HG02571 (cell line): Measurements from ENCODE around the gene JSRP1.

Experiments
- ATAC-seq: cut with Tn5 transposase; IDR thresholded peaks from one replicate; pipeline ENCODE4 v1.9.1; 2021; ENCODE audit warnings: mild to moderate bottlenecking, moderate library complexity; ENCODE audit not compliant: unreplicated experiment

JSRP1 gene

DNA sequence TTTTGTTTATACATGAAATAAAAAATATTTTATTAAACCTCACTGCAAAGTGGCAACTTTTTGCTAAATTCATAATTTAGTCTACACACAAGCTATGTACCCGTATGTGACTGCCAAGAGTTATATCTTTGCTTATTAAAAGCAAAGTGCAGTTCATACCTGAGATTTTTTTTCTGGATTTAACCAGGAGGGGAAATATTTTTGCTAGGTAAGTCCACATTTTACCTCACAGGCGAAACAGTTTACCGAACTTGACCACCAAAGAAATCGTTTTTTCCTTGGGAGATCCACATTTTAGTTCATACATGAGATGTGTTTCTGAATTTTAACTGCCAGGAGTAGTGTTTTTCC lies 12.2 kb upstream of the JSRP1 start:
- no peak for ATAC-seq

DNA sequence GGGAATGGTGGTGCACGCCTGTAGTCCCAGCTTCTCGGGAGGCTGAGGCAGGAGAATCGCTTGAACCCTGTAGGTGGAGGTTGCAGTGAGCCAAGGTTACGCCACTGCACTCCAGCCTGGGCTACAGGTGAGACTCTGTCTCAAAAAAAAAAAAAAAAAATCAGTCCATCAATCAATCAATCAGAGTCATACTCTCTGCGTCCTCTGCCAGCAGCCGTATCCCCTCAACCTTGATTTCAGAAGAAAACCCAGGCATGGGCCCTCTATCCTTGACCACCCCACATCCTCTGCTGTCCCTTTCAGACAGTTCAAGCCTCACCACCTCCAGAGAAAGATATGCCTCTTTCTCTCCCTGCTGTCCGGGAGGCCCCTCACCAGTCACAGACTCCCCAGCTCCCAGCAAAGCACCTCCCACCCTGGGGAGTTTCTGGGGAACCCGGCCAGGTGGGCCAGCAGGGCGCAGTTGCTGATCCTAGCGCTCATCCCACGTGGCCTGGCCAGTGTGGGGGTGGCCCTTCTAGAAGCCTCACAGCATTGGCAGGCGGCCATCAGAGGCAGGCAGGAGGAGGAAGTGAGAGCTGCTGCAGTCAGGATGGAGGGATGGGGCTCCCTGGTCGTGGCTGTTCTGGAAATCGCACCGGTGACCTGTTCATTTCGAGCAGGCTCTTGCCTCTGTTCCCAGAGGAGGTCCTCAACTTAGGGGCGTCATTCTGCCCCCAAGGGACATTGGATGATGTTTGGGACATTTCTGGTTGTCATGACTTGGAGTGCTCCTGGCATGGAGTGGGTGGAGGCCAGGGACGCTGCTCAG lies 10.2 kb upstream of the JSRP1 start:
- no peak for ATAC-seq

DNA sequence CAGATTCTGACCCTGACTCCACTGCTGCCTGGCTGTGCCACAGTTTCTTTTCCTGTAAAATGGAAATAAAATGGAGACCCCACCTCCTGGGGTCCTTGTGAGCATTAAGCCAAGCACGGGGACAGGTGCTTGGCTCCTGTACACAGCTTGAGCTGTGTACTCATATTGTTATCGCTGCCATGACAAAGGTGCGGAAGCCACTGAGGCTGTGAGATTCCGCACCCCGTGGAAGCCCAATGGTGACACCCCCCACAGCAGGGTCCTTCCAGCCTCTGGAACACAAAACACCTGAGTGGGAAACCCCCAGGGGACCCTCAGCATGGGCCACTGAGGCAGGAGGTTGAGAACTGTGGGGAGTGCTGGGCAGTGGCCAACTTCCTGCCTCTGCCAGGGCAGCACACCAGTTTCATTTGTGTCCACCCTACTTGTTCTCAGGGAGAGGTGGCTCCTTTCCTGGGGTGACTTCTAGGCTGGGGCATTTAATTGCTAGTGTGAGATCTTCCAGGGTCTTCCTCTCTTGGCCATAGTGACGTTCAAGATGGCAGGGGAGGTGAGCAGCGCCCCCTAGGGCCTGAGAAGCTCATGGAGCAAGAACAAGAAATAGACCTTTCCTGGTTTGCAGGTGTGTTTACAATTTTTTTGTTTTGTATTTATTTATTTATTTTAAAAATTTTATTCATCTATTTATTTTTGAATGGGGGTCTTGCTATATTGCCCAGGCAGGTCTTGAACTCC lies 5.4 kb upstream of the JSRP1 start:
- ATAC-seq = no peak

DNA sequence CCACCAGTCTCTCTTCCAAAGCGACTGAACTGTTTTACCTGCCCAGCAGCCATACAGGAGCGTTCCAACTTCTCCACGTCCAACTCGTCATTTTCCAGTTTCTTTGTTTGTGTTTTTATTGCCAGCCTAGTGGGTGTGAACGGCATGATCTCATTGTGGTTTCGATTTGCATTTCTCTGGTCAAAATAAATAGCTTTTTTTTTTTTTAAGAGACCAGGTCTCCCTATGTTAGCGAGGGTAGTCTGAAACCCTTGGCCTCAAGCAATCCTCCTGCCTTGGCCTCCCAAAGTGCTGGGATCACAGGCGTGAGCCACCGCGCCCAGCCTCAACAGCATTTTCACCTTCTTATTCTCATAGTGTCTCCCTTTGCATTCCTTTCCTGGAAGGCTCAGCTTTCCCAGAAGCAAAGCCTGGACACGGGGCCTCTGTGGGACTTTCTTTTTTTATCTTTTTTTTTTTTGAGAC lies 4.2 kb upstream of the JSRP1 start:
- ATAC-seq = no peak

DNA sequence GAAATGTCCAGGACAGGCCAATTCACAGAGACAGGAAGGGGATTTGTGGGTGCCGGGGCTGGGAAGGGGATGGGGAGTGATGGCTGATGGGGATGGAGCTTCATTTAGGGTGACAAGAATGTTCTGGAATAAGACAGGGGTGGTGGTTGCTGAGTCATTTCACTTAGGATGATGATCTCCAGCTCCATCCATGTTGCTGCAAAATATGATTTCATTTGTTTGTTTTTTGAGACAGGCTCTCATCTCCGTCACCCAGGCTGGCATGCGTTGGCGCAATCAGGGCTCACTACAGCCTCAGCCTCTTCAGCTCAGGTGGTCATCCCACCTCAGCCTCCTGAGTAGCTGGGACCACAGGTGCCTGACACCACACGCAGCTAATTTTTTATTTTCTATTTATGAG lies 3.1 kb upstream of the JSRP1 start:
- ATAC-seq = no peak

DNA sequence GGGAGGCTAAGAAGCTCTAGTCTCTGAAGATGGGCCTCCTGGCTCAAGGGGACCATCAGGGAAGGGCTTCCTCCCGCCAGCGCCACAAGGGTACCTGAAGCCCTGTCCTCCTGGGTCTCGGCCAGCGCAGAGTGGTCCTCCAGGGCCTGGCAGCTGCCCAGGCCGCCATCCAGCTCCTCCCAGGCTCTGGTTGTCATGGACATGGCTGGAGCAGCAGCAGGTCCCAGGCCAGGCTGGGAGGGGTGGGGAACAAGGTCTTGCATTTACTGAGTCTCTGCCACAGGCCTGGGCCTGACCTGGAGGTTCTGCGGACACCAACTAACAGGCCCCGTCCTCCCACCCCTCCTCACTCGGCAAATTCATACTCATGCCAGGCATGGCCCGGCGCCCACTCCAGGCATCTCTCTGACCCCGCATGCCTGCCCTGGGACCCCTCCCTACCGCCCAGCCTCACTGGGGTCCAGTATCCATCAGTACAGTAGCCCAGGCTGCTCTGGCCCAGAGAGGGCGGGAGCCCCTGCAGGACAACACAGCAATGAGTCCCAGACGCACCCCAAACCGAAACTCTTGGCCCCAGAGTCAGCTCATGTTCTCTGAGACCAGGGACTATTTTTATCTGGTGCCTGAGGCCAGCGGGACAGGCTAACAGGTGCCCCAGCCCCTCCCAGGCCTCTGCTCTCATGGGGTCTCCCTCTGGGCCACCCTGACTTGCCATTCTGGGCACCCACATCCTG lies 938 bp downstream of the JSRP1 start:
- no peak for ATAC-seq

DNA sequence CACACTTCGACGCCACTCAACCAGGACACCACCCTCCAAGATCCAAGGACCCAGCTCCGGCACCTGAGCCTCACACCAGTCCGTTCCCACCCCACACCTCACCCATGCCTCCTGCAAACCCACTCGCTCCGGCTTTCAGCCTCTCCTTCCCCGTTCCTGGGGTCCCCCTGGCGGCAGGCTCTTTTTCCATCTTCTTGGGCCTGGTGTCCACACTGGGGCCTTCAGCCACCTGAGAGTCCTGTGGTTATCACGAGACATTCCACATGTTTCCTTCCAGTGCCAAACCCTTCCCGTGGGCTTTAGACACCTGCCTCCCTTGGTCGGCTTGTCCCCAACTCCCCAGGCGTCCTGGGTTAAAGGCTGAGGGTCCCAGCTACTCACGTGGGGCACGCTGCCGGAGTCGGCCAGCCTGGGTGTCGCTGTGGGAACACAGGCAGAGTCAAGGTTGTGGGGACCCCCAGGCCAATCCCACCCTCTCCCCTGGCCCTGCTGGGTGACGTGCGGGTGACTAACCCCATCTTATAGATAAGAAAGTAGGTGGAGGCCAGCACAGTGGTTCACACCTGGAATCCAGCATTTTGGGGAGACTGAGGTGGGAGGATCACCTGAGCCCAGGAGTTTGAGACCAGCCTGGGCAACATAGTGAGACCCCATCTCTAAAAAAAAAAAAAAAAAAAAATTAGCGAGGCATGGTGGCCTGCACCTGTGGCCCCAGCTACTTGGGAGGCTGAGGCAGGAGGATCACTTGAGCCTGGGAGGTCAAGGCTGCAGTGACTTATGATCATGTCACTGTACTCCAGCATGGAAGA lies 1.9 kb downstream of the JSRP1 start:
- no peak for ATAC-seq

DNA sequence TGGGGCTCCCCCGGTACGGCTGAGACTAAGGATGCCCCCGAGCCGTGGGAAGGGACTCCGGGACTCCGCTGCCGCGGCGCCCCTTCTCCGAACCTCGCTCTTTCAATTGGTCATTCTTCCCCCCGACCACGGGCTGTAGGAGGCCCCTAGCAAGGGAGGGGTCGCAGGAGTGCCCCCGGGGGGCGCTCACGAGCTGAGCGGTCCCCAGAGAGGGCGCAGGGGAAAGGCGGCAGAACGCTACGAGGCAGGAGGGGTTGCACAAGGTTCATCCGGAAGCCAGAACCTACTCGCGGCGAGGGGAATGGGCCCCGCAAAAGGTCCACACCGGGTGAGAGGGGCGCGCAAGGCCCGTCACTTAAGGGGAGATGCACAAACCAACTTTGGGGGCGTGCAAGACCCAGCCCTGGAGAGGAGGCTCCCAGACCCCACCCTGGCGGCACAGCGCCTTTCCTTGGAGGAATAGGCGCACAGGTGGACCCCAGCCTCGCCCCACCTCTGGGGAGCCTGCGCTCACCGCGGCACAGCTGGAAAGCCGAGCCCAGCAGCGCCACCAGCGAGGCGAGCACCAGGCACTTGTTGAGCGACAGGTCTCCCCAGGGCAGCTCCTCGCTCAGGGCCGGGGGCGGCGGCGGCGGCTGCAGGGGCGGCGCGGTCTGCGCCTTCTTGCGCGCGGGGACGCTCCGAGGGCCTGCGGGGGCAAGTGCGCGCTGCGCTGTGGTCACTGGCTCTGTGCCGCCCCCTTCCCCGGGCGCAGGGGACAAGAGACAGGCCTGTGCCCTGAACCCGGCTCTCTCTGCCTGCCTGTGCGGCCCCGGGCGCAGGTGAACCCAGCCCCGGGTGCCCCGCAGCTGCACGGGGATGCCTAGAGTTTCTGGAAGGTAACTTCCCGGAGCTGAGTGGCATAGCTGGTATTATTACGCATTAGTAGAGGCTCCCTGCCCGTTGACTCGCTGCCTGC lies 2.8 kb downstream of the JSRP1 start:
- ATAC-seq = no peak

DNA sequence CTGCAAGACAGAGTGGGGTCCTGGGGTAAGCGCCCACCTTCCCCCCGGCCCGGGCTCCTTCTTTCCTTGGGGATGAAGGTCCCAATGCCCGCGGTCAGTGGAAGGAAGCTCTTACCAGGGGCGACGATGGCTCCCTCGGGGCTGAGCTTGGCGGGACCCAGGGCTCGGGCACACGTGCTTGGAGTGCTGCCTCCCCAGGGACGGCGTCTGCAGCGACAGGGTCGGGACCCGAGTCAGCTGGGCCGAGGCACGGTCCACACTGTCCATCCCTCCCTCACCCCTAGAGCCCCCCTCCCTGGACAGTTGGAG lies 3.5 kb downstream of the JSRP1 start:
- ATAC-seq = no peak

DNA sequence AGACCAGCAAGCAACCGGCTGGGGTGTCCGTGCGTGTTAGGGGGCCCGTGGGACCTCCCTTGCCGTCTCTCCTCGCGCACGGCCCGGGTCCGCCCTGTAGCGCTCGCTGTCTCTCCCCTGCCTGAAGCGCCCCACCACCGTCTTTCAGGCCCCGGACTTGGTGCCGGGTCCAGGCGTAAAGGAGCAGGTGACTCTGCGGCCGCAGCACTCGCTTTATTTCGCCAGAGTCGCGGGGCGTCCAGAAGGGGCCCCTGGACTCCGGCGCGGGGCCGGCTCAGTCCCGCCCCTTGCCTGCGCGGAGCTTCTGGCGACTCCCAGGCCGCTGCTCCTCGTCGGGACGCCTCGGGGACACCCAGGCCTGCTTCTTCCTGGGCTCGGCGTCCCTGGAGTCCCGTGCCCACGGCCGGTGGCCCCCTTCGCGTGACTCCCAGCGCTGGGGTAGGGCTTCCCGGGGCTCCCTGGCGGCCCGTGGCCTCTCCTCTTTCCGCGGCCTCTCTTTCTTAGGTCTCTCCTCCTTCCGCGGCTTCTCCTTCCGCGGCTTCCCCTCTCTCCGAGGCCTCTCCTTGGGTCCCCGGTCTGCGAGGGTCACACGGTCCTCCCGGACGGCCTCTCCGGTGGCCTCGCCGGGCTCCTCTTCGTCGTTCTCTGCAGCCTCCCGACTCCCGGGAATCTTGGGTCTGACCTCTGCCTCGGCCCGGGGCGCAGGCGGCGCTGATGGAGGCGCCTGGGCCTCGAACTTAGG lies 4.0 kb downstream of the JSRP1 start:
- no peak for ATAC-seq

DNA sequence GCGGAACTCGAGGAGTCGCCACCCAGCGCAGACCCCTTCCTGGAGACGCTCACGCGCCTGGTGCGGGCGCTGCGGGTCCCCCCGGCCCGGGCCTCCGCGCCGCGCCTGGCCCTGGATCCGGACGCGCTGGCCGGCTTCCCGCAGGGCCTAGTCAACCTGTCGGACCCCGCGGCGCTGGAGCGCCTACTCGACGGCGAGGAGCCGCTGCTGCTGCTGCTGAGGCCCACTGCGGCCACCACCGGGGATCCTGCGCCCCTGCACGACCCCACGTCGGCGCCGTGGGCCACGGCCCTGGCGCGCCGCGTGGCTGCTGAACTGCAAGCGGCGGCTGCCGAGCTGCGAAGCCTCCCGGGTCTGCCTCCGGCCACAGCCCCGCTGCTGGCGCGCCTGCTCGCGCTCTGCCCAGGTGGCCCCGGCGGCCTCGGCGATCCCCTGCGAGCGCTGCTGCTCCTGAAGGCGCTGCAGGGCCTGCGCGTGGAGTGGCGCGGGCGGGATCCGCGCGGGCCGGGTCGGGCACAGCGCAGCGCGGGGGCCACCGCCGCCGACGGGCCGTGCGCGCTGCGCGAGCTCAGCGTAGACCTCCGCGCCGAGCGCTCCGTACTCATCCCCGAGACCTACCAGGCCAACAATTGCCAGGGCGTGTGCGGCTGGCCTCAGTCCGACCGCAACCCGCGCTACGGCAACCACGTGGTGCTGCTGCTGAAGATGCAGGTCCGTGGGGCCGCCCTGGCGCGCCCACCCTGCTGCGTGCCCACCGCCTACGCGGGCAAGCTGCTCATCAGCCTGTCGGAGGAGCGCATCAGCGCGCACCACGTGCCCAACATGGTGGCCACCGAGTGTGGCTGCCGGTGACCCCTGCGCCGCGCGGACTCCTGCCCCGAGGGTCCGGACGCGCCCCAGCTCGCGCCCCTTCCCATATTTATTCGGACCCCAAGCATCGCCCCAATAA lies 4.8 kb downstream of the JSRP1 start:
- ATAC-seq = no peak

DNA sequence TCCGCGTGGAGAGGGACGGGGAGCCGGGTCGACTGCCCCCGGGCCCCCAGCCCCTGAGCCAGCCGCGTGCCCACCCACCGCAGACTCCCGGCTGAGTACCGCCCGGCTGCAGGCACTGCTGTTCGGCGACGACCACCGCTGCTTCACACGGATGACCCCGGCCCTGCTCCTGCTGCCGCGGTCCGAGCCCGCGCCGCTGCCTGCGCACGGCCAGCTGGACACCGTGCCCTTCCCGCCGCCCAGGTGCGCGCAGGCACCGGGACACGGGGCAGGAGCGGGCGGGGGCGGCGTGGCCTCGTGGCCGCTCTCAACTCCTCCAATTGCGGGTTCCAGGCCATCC lies 5.5 kb downstream of the JSRP1 start:
- ATAC-seq = no peak

DNA sequence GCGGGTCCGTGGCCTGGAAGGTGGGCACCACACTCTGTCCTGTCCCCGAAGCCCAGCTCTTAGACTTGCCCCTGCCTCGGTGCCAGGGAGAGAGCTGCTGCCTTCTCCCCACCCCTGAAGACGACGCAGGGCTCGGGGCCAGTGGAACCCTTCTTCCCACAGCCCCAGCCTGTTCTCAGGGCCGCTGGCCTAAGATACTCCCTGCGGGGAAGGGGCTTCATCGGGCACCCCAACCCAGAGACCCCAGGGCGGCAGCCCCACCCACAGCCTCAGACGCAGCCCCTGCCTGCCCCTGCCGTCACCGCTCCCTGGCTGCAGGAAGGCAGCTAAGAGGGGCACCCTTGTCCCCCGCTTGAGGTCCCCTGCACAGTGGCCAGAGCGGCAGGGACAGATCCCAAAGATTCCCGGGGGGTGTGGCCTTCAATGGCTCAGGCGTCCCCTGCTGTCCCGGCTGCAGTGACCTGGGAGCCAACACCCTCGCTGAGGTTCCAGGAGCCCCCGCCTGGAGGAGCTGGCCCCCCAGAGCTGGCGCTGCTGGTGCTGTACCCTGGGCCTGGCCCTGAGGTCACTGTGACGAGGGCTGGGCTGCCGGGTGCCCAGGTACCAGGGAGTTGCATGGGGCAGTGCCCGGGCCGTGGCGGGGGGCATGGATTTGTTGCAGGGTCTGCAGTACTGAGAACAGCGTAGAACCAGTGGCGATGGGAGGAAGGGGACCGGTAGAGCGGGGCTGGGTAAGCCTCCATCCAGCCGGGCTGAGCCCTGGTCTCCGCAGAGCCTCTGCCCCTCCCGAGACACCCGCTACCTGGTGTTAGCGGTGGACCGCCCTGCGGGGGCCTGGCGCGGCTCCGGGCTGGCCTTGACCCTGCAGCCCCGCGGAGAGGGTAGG lies 6.1 kb downstream of the JSRP1 start:
- ATAC-seq = no peak

DNA sequence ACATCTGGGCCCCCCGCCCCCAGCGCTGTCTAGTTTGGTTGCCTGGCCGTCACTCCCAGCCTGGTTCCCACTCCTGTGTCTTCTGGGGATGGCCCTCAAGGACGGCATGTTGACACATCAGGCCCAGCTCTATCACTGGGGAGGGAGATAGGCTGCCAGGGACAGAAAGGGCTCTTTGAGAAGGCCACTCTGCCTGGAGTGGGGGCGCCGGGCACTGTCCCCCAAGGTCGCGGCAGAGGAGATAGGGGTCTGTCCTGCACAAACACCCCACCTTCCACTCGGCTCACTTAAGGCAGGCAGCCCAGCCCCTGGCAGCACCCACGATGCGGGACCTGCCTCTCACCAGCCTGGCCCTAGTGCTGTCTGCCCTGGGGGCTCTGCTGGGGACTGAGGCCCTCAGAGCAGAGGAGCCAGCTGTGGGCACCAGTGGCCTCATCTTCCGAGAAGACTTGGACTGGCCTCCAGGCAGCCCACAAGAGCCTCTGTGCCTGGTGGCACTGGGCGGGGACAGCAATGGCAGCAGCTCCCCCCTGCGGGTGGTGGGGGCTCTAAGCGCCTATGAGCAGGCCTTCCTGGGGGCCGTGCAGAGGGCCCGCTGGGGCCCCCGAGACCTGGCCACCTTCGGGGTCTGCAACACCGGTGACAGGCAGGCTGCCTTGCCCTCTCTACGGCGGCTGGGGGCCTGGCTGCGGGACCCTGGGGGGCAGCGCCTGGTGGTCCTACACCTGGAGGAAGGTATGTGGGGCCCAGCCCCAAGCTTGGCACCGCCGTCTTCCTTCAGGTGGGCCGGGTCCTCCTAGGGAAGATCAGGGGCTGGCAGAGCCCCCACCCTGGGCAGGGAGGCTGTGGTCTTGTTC lies 7.0 kb downstream of the JSRP1 start, which contains the start of gene AMH:
Gene AMH, plus strand, starts transcription at position 314 of the 857 bp plus-strand sequence. Its CDS starts 10 bp downstream, at position 324.
- ATAC-seq = no peak

DNA sequence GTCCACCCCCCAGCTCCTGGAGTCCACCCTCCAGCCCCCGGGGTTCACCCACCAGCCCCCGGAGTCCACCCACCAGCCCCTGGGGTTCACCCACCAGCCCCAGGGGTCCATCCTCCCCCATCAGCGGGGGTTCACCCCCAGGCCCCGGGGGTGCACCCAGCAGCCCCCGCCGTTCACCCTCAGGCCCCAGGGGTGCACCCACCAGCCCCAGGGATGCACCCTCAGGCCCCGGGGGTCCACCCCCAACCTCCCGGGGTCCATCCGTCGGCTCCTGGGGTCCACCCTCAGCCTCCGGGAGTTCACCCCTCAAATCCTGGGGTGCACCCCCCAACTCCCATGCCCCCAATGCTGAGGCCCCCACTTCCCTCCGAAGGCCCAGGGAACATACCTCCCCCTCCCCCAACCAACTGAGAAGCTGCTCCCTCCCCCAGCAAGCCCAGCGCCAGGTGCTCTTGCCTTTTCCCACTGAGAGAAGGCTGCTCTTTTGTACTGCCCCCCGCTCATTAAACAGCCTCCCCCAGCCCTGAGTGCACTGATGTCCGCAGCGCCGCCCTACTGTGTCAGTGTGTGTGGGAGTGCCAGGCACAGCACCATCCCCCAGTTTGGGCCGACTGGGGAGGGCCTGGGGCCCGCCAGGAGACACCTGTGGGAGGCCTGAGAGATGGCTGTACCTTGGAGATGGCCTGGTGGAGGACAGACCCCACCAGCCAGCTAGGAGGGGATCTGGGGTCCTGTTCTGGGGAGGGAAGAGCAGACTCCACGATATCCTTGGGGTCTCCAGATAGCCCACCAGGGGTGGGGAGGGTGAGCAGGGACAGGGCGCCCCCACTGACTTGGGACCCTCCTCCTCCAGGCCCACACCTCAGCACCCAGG lies 7.8 kb downstream of the JSRP1 start:
- ATAC-seq = no peak
